ENCODE results near the gene SGPL1. TPM values are rescaled to one million over a fixed set of nuclear protein-coding genes. Genes with fewer than 3 reads are reported as not detected.

SGPL1 gene, protein sequence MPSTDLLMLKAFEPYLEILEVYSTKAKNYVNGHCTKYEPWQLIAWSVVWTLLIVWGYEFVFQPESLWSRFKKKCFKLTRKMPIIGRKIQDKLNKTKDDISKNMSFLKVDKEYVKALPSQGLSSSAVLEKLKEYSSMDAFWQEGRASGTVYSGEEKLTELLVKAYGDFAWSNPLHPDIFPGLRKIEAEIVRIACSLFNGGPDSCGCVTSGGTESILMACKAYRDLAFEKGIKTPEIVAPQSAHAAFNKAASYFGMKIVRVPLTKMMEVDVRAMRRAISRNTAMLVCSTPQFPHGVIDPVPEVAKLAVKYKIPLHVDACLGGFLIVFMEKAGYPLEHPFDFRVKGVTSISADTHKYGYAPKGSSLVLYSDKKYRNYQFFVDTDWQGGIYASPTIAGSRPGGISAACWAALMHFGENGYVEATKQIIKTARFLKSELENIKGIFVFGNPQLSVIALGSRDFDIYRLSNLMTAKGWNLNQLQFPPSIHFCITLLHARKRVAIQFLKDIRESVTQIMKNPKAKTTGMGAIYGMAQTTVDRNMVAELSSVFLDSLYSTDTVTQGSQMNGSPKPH
- total RNA-seq (2022; extraction: Qiagen RNA extraction; ENCODE audit: low read depth): 26.8 to 37.4 TPM (median 27.9 TPM) in 5 replicates

DNA sequence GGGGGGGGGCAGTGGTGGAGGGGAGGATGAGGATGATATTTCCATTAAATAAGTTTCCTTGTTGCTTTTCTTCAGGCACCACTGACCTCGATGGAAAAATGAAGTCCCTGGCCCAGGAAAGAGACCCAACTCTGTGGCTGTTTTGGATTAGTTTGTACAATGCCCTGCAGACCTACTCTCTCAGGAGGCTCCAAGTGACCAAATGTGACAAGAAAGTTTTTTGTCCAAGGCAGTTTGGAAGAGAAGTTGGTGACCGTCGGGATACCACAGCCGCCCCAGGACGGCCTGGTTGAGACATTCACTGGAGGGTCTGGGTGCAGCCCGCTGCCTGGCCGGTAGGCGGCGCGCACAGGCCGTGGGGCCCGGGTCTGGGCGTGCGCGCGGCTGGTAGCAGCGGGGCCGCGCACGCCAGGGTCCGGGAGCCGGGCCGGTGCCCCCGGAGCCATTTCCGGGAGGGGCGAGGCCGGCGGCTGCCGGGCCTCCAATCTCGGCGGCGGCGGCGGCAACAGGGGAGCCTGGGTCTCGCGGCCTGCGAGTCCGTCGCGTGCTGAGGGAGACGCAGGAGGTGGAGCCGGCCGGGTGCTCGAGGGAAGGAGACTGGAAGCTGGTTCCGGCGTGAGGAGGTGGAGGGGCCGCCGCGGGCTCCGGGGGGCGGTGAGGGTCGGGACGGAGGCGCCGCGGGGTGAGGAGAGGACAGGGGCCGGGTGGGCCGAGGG is at the start of gene SGPL1:
Gene SGPL1 (plus strand): TSS at position 445 of the 716 bp plus-strand sequence. CDS start 906 bp downstream, outside the sequence.

DNA sequence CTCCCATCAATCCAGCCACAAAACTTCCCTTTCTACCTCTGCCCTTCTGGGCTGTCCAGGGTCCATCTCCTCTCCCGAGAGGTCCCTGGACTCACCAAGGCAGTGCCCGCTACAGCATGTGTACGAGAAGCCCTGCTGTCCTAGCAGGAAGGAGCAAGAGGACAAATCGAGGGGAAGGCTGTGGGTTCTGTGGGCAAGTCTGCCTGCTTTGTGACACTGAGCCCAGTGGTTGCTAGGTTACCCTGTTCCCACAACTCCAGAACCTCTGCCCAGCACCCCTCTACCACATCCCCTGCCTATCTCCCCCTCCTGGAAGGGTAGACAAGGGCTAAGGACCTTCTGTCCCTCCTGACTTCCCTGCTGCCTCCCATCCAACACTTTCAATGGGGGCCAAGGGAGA is 30.6 kb upstream of the SGPL1 start, which contains the start of gene TBATA:
Gene TBATA (minus strand): TSS at position 188 of the 400 bp plus-strand sequence. CDS start 1,998 bp downstream, outside the sequence.

GRCh38 chr10:70887804-70888800 is 72.4 kb downstream of the SGPL1 start, which contains the start of gene PCBD1:
PCBD1 (minus strand) TSS chr10:70888565; CDS start chr10:70888533, 32 bp downstream.

Other genes starting within 250 kb of the SGPL1 start
- 0.05 TPM in 1 of 5 replicates, not detected in the others for gene PRF1, start 213.2 kb upstream of the SGPL1 start, total RNA-seq (2022; extraction: Qiagen RNA extraction; ENCODE audit: low read depth)
- 0.07 to 0.13 TPM (median 0.10 TPM) in 5 replicates for gene ADAMTS14, start 143.4 kb upstream of the SGPL1 start, total RNA-seq (2022; extraction: Qiagen RNA extraction; ENCODE audit: low read depth)
- gene TBATA, start 30.6 kb upstream of the SGPL1 start, total RNA-seq (2022; extraction: Qiagen RNA extraction; ENCODE audit: low read depth): not detected in 5 replicates
- gene PCBD1, start 72.6 kb downstream of the SGPL1 start, total RNA-seq (2022; extraction: Qiagen RNA extraction; ENCODE audit: low read depth): 164 to 263 TPM (median 241 TPM) in 5 replicates